Mucosa of gallbladder (tissue), 1 donor: ENCODE data around the gene USF3. TPM values are rescaled to one million over a fixed set of nuclear protein-coding genes. Genes with fewer than 3 reads are reported as not detected.
A peak's percentile ranks its signal among the peaks of the same experiment; 100 is the strongest.

Experiments used
- DNase-seq: peaks from one replicate; pipeline ENCODE4 v3.0.0-alpha.2; 2020; ENCODE audit warnings: low spot score
- total RNA-seq: library from RNA; stranded (reverse); gene quantifications from one replicate; pipeline ENCODE4 v1.2.1, GENCODE V29; 2021
- donor health status: DM: no; HTN: no; CAD: no.

USF3 gene, protein sequence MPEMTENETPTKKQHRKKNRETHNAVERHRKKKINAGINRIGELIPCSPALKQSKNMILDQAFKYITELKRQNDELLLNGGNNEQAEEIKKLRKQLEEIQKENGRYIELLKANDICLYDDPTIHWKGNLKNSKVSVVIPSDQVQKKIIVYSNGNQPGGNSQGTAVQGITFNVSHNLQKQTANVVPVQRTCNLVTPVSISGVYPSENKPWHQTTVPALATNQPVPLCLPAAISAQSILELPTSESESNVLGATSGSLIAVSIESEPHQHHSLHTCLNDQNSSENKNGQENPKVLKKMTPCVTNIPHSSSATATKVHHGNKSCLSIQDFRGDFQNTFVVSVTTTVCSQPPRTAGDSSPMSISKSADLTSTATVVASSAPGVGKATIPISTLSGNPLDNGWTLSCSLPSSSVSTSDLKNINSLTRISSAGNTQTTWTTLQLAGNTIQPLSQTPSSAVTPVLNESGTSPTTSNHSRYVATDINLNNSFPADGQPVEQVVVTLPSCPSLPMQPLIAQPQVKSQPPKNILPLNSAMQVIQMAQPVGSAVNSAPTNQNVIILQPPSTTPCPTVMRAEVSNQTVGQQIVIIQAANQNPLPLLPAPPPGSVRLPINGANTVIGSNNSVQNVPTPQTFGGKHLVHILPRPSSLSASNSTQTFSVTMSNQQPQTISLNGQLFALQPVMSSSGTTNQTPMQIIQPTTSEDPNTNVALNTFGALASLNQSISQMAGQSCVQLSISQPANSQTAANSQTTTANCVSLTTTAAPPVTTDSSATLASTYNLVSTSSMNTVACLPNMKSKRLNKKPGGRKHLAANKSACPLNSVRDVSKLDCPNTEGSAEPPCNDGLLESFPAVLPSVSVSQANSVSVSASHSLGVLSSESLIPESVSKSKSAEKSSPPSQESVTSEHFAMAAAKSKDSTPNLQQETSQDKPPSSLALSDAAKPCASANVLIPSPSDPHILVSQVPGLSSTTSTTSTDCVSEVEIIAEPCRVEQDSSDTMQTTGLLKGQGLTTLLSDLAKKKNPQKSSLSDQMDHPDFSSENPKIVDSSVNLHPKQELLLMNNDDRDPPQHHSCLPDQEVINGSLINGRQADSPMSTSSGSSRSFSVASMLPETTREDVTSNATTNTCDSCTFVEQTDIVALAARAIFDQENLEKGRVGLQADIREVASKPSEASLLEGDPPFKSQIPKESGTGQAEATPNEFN (N-terminal part only)
- 18.6 TPM for total RNA-seq

DNA sequence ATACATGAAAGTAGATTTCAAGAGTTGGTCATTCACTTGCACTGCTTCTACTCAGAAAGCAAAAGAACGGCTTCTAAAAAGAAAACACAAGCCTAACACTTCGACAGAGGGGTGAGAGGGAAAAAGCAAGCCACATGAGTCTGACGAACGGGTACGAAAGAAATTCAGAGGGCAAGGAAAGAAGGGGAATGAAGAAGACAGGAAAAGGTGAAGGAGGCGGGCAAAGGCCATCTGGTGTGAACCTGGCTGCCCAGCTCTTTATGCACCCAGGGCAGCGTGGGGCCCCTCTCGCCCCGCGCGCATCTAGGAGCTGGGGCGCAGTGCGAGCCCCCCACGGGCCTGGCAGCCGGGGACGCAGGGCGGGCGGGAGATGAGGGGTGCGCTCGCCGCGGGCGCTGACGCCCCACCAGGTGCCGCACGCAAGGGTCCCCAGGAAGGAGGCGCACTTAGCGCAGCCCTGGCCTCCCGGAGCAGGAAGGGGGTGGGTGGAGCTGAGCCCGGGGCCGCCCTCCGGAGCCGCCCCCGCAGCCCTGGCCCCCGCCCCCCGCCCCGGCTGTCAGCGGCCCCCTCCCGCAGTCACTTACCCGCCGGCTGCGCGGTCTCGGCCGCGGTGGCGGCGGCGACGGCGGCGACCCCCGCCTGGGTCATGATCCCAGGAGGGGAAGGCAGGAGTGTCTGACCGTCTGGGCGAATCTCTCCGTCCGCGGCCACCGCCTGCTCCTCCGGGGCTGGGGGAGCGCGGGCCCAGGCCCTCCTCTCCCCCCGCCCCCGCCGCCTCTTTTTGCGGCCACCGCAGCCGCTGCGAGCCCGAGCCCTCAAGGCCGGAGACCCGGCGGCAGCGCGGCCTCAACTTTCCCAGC lies at the start of gene USF3:
USF3 (minus strand) TSS at position 857 of the 860 bp plus-strand sequence. CDS start 21,764 bp downstream, outside the sequence.
- DNase-seq = peak; percentile 69

DNA sequence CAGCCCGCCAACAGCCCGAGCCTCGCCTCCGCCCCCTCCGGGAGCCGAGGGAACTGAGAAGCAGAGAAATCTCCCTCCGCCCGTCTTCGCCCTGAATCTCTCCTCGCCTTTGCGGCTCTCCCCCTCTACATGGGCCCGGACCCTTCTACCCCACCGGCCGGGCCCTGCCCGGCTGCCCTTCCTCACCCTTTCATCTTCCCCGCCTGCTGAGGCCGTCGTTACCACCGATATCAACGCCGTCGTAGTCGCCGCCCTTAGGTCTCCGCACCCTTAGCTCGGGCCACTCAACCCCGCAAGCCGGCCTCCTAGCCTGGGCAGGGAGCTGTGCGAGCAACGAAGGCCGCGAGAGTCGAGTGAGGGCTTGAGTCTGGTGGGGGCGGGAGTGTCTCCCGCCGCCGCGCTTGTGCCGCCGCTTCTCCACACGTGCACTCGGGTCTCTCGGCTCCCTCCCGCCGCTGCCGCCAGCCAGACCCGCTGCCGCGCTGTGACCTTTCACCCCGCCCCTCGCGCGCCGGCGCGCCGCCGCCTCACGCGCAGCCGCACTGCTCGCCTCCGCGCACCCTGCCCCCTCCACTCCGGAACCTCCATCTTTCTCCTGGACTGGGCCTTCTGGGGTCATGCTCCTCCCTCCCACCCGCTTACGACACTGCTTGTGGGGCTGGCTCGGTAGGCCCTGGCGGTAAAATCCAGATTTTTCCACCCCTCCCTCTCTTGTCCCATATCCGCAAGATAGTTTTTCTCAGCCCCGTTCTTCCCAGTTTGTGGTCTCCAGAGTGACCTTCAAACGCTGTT lies 49.5 kb upstream of the USF3 start, which contains the start of gene NAA50:
NAA50 (minus strand) TSS at position 494 of the 792 bp plus-strand sequence; CDS start at position 194, 300 bp downstream.
- DNase-seq = peak; percentile 95

DNA sequence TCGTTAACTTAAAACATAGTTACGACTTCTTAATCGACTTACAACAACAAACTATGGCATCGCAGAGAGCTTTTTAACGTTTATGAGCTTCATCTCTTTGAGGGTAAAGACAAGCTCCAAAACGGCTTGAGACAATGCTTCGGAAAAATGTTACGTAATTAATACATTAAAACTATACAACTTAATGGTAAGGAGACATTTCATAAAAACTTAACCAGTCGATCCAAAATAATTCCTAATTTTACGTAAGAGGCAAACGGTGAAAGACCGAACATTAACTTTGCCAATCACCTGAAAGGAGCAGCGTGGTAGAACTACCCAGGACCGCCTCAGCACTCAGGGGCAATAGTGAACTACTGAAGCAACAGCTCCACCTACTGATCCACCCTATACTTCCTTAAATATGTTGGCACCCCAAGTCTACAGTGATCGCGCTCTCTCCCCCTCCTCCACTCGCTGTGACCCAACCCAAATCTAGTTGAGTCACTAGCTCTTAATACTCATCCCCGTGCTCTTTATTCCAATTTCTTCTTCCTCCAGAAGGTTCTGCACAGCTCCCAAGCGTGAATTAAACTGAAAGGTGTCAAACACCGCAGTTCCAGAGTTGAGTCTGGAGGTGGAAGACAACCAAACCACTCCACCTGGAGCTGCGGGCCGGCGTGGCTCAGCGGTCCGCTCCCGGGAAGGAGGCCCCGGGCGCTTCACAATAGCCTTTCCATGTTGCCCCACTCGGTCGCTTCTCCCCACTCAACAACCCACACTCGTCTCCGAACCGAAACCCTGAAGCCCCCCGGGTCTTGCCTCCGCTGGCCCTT lies 48.7 kb upstream of the USF3 start:
- peak; percentile 84 for DNase-seq

DNA sequence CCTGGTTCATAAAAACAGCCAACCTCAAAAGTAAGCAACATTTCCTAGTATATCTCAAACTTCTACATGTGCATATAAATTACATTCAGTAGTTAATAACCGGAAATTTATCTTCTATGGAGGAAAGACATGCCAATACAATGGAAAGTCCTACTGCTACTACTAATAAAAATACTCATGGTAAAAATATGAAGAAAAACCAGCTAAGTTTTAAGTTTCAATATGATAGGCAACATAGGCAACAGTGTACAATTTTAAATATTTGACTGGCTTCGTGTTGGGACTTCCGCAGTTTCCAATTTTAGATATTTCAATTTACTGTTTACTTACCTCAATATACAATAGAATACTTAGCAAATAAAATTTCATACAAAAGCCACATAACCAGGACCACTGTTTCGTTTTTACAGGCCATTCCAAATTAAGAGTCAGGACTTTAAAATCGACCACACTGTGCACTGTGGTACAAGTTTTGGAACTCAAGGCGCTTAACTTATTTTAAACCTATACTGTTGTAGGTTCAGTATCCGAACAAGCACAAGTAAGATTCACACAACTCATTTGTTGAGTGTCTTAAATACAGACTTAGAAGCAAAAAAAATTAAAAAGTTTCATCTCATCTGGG lies 46.7 kb upstream of the USF3 start:
- DNase-seq = no peak

DNA sequence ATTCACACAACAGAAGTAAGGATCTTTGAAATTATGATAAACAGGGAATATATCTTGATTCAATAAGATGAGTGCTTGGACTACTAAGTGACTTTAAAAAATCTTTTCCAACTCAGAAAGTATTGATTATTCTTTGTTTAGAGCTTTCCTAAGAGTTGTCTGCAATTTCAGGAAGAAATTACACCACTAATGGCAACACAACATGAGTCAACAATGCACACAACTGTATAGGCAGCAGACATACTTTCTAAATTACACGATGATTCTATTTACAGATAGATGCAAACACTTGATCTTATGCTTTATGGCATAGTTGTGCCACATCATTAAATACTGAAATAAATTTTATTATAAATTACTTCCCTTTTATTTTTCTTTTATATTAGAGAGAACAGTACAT lies 45.2 kb upstream of the USF3 start:
- DNase-seq = no peak

DNA sequence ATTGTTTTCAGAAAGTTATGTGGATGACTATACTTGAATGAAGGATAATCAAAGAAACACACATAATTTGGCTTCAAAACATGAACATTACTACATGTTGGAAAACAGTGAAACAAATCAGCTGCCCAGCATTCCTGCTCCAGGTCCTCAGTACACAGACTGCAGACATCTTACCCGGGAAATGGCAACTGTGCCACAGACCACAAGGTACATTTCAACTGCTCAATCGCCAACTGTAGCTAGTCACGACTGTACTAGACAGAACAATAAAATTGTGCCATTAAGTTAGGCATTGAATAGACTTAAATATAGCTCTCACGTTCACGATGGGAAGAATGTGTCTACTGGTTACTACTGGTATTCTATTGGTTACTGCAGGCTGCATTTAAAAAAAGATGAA lies 44.6 kb upstream of the USF3 start:
- no peak for DNase-seq

DNA sequence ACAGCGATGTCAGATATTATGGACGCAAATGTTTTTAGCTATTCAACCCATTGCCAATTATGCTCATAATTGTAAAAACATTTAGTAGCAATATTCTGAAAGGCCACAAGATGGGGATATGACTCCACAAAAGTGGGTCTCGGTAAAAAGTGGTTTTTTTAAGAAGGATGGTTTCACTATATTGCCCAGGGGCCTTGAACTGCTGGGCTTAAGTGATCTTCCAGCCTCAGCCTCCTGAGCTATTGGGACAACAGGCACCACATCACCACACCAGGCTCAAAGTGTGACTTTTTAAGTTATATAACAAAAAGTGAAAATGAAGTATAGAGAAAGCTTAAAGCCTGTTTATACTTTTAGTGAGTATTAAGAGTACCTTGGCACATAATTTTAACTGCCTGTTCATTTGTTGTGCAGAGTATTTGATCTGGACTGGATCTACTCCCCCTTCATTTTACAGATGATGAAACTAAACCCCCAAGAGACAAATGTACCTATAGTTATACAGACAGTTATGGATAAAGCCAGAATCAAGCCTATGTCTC lies 40.2 kb upstream of the USF3 start:
- DNase-seq = no peak

DNA sequence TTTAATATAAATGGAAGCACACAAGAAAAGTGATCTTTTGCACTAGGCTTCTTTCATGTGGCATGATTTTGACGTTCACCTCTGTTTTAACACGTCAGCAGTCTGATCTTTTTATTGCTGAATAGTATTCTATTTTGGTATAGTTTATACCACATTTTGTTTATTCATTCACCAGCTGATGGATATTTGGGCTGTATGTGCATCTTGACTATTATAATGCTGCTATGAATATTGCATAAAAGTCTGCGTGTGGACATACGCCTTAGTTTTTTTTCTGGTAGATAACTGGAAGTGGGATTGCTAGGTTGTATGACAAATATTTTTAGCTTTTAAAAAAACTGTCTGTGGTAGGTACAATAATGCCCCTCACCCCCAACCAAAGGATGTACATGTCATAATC lies 35.3 kb upstream of the USF3 start:
- DNase-seq = no peak

DNA sequence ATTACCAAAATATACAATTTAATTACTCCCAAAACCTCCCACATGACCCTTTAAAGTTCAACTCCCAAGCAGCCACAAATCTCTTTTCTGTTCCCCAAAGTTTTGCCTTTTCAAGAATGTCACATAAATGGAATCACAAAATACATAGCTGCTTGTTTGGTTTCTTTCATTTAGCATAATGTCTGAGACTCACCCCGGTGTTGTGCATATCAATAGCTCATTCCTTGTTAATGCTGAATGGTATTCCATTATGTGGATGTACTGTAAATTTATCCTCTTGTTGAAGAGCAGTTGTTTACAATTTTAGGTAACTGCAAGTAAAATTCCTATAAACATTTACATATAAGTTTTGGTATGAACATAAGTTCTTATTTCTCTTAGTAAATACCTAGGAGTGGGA lies 34.1 kb upstream of the USF3 start:
- DNase-seq = no peak

DNA sequence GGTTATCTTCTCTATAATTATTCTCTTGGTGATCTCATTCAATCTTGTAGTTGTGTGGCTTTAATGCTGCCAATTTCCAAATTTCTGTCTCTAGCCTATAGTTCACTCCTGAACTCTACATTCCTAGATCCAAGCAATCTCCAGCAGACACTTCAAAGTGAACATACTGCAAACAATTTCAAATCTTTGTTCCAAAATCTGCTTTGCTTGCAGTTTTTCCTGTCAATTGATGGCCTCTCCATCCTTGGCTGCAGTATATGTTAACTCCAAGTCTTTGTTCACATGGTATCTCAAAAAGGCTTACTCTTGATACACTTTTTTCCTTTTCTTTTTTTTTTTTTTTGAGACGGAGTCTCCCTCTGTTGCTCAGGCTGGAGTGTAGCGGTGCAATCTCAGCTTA lies 32.2 kb upstream of the USF3 start:
- DNase-seq = no peak

DNA sequence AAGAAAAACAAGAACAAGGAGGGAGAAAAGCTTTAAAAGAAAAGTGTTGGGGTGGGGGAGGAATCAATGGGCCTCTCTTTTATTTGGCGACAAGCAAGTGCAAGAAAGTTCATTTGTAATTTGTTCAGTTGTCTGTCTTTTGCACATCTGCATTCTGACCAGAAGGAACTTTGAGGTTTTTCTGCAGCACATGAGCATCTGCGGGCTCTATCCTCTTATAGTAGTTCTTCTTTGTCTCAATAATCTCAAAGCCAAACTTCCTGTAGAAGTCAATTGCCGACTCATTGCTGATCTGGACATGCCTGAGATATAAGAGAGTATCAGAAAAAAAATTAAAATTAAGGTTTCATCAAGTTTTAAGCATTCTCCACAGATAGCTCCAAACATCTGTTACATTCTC lies 25.2 kb upstream of the USF3 start:
- DNase-seq = no peak

DNA sequence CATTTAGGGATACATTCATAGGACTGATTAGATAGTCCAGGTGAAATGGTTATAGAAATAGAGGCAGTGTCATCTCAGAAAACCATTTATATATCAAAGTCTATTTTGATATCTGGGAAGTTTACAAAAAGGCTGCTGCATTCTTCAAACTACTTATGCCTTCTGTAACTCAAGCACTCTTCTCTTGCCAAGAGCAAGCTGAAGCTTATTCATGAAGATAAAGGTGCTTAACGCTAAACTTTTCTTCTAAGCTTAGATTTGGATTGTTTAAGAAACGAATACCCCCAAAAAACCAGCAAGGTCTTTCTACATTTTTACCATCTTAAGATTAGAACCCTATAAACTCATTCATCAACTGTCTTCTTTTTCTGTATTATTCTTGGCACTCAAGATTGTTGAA lies 23.3 kb upstream of the USF3 start:
- DNase-seq = no peak

DNA sequence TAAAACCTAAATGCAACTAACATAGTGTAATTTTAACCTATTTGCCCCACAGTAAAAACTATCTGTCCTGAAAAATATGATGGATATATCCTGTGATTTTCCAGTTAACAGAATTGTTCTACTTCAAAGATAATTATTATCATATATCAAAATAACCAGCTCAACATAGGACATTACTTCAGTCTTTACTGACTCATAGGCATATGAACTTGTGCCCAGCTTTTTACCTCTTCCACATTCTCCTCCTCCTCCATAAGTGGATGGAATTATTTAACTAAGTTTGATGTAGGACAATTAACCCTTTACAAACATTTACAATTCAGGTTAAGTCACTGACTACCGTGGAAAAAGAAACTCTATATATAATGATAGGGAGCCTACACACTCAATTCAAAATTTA lies 22.9 kb upstream of the USF3 start:
- DNase-seq = no peak

DNA sequence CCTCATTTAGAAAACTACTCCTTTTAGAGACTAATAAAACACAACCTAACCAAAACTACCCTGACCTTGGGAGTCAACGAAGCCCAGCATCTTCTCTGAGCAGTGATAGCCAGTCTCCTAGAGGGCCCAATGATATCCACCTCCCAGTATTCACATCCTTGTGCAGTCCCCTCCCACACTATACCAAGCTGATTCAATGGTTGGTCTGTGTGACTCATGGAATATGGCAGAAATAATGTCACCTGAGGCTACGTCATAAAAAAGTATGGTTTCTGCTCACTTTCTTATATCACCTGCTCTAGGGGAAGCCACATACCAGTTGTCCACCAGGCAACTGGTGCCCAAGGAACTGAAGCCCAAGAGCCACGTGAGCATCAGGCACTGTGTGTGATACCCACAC lies 21.4 kb upstream of the USF3 start:
- no peak for DNase-seq

DNA sequence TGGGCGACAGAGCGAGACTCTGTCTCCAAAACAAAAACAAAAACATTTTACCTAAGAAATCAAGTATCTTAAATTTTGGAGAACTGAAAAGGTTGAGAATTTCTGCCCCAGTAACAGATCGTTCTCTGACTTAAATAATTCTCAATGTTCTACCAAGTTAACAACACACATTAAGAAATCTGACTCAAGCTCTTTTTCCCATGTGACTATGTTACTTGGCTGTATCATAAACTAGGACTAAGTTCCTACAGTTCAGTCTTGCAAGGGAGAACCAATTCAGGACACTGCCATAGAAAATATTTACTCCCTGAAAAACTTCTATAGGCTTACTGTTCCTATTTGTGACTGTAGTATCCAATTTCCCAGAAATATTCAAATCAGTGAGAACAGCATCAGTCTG lies 20.9 kb upstream of the USF3 start:
- no peak for DNase-seq

DNA sequence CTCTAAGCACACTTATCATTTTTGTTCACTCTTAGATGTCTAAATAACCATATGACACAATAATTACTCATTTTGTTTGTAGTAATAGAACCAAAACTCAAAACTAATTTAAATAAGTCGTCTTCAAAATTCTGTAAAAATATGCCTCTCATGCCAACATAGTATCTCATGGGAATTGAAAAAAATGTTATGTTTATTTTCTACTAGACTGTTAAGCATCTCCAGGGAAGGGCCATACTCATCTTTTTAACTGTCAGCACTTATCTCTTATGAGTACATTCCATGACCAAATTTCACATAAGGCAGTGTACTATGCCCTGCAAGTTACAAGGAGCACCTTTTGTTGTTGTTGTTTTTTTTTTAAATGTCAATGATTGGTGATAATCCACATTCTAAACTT lies 18.3 kb upstream of the USF3 start:
- no peak for DNase-seq

DNA sequence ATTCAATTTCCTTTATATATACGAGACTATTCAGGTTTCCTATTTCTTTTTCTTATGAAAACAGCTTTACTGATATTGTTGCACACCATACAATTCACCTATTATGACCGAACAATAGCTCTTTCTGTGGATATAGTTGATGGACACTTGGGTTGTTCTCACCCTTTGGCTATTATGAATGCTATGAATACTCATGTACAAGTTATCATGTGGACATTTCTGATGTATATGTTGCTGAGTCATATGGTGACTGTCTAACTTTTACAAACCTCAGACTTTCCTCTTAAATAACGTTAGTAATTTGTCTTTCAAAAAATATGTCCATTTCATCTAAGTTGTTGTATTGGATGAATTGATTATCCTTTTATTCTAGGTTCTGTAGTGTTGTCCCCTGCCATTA lies 15.7 kb upstream of the USF3 start:
- DNase-seq = no peak

DNA sequence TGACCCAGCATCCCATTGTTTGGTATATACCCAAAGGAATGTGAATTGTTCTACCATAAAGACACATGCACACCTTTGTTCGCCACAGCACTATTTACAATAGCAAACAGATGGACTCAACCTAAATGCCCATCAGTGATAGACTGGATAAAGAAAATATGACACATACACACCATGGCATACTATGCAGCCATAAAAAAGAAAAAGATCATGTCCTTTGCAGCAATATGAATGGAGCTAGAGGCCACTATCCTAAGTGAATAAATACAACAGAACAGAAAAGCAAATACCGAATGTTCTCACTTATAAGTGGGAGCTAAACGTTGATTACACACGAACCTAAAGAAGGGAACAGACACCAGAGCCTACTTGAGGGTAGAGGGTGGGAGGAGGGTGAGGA lies 11.4 kb upstream of the USF3 start:
- DNase-seq = no peak

DNA sequence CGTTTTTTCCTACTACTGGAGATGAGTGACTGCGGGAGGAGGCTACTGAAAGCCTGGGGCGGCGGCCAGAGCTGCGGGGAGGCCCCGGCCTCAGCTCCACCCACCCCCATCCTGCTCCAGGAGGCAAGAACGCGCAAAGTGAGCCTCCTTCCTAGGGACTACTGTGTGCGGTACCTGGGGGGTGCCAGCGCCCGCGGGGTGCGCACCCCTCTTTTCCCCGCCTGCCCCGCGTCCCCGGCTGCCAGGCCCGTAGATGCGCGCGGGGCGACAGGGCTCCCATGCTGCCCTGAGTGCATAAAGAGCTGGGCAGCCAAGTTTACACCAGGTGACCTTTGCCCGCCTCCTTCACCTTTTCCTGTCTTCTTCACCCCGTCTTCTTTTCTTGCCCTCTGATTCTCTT lies 2.5 kb upstream of the USF3 start:
- DNase-seq = no peak
